Measurements from ENCODE around the gene TOR4A. TPM values are rescaled to one million over a fixed set of nuclear protein-coding genes. Genes with fewer than 3 reads are reported as not detected.

TOR4A gene
- 44.0 and 48.1 TPM in 2 replicates for total RNA-seq

DNA sequence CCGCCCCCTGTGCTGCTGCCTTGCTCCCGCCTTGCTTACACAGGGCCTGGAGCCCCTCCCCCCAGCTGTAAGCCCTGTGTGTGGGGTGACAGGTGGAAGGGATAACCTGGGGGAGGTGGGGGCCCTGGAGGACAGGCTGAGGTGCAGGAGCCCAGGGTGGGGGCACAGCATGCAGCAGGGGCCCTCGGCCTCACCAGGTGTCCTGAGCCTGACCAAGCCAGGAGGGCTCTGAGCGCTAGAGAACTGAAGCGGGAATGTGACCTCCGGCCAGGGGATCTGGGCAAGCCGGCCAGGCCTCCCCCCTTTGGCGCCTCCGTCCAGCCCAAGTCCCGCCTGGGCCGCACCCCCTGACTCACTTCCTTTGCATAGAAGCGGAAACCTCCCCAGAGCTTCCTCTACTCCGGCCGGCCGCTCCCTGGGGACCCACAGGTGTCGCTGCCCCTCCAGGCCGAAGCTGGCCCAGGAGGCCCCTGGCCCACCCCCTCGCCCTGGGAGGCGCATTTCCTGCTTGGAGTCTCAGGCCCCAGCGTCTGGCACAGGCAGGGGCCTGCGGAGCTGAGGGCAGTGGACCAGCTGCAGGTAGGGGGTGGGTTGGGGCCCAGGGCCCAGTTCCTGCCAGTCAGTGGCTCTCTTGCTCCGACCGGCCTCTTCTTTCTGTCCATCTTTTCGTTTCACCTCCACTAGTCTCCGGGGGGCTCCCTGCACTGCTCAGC, at the start of gene TOR4A:
TSS of gene TOR4A (plus strand) at position 398 of the 713 bp plus-strand sequence. CDS start 964 bp downstream, outside the sequence.

DNA sequence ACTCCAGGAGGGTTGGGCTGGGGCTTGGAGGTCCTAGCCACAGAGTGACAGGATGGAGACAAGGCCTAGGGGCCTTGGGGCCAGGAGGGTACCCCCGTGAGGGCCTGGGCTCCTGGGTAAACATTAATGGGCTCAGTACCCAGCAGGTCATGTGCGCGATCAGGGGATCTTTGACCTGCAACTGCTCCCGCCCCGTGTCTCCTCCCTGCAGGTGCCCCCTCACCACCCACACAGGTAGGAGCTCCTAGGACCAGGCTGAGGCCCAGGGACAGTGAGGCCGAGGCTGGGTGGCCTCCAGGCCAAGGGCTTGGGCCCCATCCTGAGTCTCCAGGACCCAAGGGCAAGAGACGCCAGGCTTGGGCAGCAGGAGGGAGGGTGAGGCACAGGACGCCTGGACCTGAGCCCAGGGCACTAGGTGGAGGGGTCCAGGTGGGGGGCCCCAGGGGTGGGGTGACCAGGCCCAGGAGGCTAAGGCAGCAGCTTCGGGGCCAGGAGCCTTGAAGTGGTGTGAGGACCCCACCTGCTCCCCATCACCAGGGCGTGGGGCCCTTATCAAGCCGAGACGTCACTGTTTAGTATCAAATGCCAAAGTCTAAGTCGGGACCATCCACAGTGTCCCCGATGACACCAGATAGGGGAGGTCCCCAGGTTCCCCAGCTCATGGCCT, 46.7 kb upstream of the TOR4A start, which contains the start of gene SLC34A3:
TSS of gene SLC34A3 (plus strand) at position 197 of the 667 bp plus-strand sequence. CDS start 802 bp downstream, outside the sequence.

DNA sequence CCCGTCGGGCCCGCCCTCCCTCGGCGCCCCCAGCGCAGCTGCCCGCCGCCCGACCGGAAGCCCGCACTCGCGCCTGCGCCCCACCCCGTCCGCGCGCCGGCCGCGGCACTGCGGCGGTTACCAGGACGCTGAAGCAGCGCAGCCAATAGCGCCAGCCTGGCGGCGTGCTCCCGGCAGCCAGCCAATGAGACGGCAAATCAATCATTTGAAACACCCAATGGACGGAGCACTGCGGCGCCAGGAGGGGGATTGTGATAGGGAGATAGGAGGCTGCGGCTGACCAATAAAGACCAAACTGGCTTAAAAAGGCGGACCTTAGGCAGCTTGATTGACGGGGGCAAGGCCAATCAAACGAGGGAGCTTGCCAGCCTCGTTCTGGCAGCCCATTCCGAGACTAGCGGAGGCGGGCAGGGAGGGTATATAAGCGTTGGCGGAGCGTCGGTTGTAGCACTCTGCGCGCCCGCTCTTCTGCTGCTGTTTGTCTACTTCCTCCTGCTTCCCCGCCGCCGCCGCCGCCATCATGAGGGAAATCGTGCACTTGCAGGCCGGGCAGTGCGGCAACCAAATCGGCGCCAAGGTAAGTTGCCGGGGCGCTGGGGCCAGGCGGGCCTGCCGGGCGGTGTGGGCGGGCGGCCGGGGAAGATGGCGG, 36.6 kb upstream of the TOR4A start, which contains the start of gene TUBB4B:
TSS of gene TUBB4B (plus strand) at position 447 of the 649 bp plus-strand sequence. CDS start at position 521, 74 bp downstream.

DNA sequence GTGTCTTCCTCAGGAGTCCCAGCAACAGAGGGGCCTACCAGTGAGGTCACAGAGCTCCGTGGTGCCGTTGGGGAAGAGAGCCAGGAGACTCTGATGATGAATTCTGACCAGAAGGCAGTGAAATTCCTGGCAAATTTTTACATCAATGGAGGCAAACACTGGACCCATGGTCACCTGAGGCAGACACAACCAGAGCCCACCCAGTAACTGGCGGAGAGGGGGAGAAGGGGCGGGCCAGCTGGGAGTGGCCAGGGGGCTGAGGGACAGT, 26.4 kb upstream of the TOR4A start, which contains the start of gene STPG3:
TSS of gene STPG3 (plus strand) at position 93 of the 268 bp plus-strand sequence. CDS start at position 94, 1 bp downstream.

DNA sequence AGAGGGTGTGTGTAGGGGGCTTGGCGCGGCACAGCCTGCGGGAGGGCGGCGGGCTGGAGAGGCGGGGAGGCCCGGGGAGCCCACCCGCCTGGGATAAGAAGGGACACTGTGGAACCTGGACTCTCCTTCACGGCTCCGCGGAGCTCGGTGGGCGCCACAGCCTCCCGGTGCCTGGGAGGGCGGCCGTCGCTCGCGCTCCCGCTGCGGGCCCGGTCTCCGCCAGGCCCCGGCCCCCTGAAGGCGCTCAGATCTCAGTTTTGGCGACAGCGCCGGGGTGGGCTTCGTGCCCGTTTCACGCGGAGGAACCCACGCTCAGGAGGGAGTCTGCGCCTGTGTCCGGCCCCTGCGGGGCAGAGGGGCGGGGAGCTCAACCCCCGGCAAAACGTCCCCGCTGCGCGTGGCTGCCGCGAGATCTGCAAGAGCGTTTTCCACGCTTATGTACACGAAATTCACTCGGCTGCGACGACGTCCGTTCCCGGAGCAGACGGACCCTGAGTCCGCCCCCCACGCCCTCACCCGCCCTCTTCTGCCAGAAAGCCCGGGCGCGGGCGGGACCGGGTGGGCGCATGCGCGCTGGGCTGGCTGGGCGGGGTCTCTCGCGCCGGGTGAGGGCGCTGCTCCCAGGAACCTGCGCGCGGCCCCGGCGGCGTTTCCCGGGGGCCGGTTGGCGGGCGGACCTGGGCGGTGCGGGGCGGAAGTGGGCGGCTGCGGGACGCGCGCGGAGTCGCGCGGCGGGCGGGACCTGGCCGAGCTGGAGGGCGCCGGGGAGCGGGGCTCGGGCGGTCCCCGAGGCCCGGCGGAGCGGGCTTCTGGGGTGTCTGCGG, 22.7 kb upstream of the TOR4A start, which contains the start of gene NELFB:
TSS of gene NELFB (plus strand) at position 704 of the 824 bp plus-strand sequence.

DNA sequence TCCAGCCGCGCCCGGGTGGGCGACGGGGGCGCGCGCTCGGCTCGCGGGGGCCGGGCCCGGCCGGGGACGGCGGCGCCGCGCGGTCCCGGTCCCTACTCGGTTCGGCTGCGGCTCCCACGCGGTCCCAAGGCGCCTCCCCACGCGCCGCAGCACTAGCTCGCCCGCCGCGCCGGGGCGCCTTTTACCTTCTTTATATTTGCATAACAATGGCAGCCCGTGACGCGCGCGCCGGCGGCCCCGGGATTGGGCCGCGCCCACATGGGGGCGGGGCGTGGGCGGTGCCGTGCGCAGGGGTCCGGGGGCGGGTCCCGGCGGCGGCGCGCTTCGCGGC, 24.6 kb downstream of the TOR4A start, which contains the start of gene NRARP:
TSS of gene NRARP (minus strand) at position 154 of the 331 bp plus-strand sequence. CDS start 343 bp downstream, outside the sequence.

Other genes with a start within 250 kb of the TOR4A start
- 11.9 and 15.6 TPM in 2 replicates for gene ABCA2, start 249.5 kb upstream of the TOR4A start, total RNA-seq
- not detected in 2 replicates for gene FUT7, start 245.6 kb upstream of the TOR4A start, total RNA-seq
- gene NPDC1, start 231.5 kb upstream of the TOR4A start, total RNA-seq: 36.7 and 39.0 TPM in 2 replicates
- gene ENTPD2, start 223.7 kb upstream of the TOR4A start, total RNA-seq: 1.1 and 1.4 TPM in 2 replicates
- 31.6 and 31.9 TPM in 2 replicates for gene SAPCD2, start 207.2 kb upstream of the TOR4A start, total RNA-seq
- 2.7 and 4.0 TPM in 2 replicates for gene UAP1L1, start 200.2 kb upstream of the TOR4A start, total RNA-seq
- 59.0 and 62.8 TPM in 2 replicates for gene MAN1B1, start 190.7 kb upstream of the TOR4A start, total RNA-seq
- gene DPP7, start 163.0 kb upstream of the TOR4A start, total RNA-seq: 52.1 and 52.4 TPM in 2 replicates
- gene GRIN1, start 138.6 kb upstream of the TOR4A start, total RNA-seq: 0.14 and 0.42 TPM in 2 replicates
- gene LRRC26, start 107.7 kb upstream of the TOR4A start, total RNA-seq: 0.35 and 0.70 TPM in 2 replicates
- not detected in 2 replicates for gene TMEM210, start 105.7 kb upstream of the TOR4A start, total RNA-seq
- gene ANAPC2, start 89.2 kb upstream of the TOR4A start, total RNA-seq: 14.7 and 15.9 TPM in 2 replicates
- 119 and 122 TPM in 2 replicates for gene SSNA1, start 89.0 kb upstream of the TOR4A start, total RNA-seq
- 11.4 and 12.5 TPM in 2 replicates for gene TPRN, start 77.0 kb upstream of the TOR4A start, total RNA-seq
- gene TMEM203, start 72.1 kb upstream of the TOR4A start, total RNA-seq: 38.4 and 43.2 TPM in 2 replicates
- 9.2 and 12.6 TPM in 2 replicates for gene NDOR1, start 72.0 kb upstream of the TOR4A start, total RNA-seq
- 0.70 and 1.5 TPM in 2 replicates for gene RNF208, start 55.5 kb upstream of the TOR4A start, total RNA-seq
- gene CYSRT1, start 52.6 kb upstream of the TOR4A start, total RNA-seq: 17.3 and 19.3 TPM in 2 replicates
- 0.35 and 0.70 TPM in 2 replicates for gene RNF224, start 50.2 kb upstream of the TOR4A start, total RNA-seq
- 0.14 TPM in 1 of 2 replicates, not detected in the other for gene SLC34A3, start 46.8 kb upstream of the TOR4A start, total RNA-seq
- gene TUBB4B, start 36.4 kb upstream of the TOR4A start, total RNA-seq: 738 and 813 TPM in 2 replicates
- gene STPG3, start 26.4 kb upstream of the TOR4A start, total RNA-seq: not detected in 2 replicates
- 47.5 and 54.2 TPM in 2 replicates for gene NELFB, start 22.4 kb upstream of the TOR4A start, total RNA-seq
- gene NRARP, start 24.5 kb downstream of the TOR4A start, total RNA-seq: 14.6 and 30.0 TPM in 2 replicates
- 9.1 and 14.1 TPM in 2 replicates for gene EXD3, start 145.4 kb downstream of the TOR4A start, total RNA-seq
- gene NOXA1, start 145.7 kb downstream of the TOR4A start, total RNA-seq: 0.65 and 0.92 TPM in 2 replicates
- not detected in 2 replicates for gene ENTPD8, start 163.6 kb downstream of the TOR4A start, total RNA-seq
- 43.3 and 48.4 TPM in 2 replicates for gene NSMF, start 181.6 kb downstream of the TOR4A start, total RNA-seq

Data from airway epithelial cell (primary cell).